HepG2 (cell line): ENCODE measurements around the gene CTIF. TPM values are rescaled to one million over a fixed set of nuclear protein-coding genes. Genes with fewer than 3 reads are reported as not detected.
A peak's percentile ranks its signal among the peaks of the same experiment; 100 is the strongest.

Experiments
- ATAC-seq: fragments of 200-7000 bp; cut with Tn5 transposase; 3 replicates; pipeline ENCODE4 v1.9.1; 2020; ENCODE audit warnings: mild to moderate bottlenecking, moderate library complexity
- BruUV-seq: library from RNA; stranded (reverse); fragments of 400-500 nt; replicated peaks from 2 replicates; lab custom pipeline; 2021; lab: Mats Ljungman, UMichigan
- CTCF ChIA-PET: fragments of 300-600 bp; formaldehyde crosslinking; extraction: SDS; loops from one replicate; lab custom pipeline; 2021; ENCODE audit warnings: low total read pairs, inconsistent platforms, low intra/inter-chr PET ratio; lab: Yijun Ruan, JAX
- POLR2A ChIA-PET: fragments of 350-600 bp; sonication (Branson Sonifier 250); formaldehyde crosslinking; loops from one replicate; lab custom pipeline; 2020; ENCODE audit warnings: antibody characterized with exemption, inconsistent platforms; lab: Yijun Ruan, JAX
- DNase-seq: peaks from one replicate; pipeline ENCODE4 v3.0.0-alpha.2; 2015; ENCODE audit warnings: low spot score
- FAIRE-seq: peaks from 3 replicates; lab custom pipeline; 2011; peaks lifted over from hg19 to GRCh38; lab: Jason Lieb, UNC
- H2AFZ ChIP-seq: one replicate; pipeline ENCODE4 v1.6.1; 2011; ENCODE audit warnings: low read length, inconsistent platforms
- H3K27ac ChIP-seq: fragments of 300-600 bp; 3 replicates; pipeline ENCODE4 v1.8.0; 2011; ENCODE audit warnings: mixed run types, mild to moderate bottlenecking, mixed read lengths, low read length, inconsistent platforms; ENCODE audit not compliant: insufficient read depth; ENCODE audit errors: extremely low read length
- H3K27me3 ChIP-seq, 2 experiments: fragments of 200-600 bp in 1 of 2; 2 replicates in 1 of 2; 3 replicates in 1 of 2; pipeline versions ENCODE4 v1.6.0 to v1.8.0; 2011; ENCODE audit warnings: low read length in 2 of 2, mild to moderate bottlenecking in 2 of 2, moderate library complexity in 2 of 2, inconsistent platforms in 1 of 2; ENCODE audit not compliant: insufficient read depth in 2 of 2, control insufficient read depth in 1 of 2
- H3K36me3 ChIP-seq, 2 experiments: fragments of 200-600 bp in 1 of 2; replicated peaks in 1 of 2; 2 replicates in 1 of 2; 3 replicates in 1 of 2; pipeline versions ENCODE4 v1.5.1 to v1.8.0; 2011; ENCODE audit warnings: low read length in 2 of 2, inconsistent platforms in 1 of 2; ENCODE audit not compliant: insufficient read depth in 2 of 2, control insufficient read depth in 1 of 2
- H3K4me1 ChIP-seq: 2 replicates; pipeline ENCODE4 v1.5.1; 2012; ENCODE audit warnings: low read length, inconsistent platforms; ENCODE audit not compliant: insufficient read depth
- H3K4me2 ChIP-seq: 2 replicates; pipeline ENCODE4 v1.6.0; 2011; ENCODE audit warnings: low read depth, low read length, inconsistent platforms
- H3K4me3 ChIP-seq, 3 experiments: fragments of 200-600 bp in 1 of 3; sonication (generic), shearing (Covaris generic) in 1 of 3; replicated peaks in 1 of 3; 2 replicates each; pipeline ENCODE4 v1.5.1; 2011 to 2016; ENCODE audit warnings: low read length in 3 of 3, inconsistent platforms in 2 of 3, low read depth in 2 of 3, mild to moderate bottlenecking in 2 of 3, control low read depth in 1 of 3, mixed read lengths in 1 of 3; ENCODE audit not compliant: insufficient read depth in 1 of 3
- H3K79me2 ChIP-seq: one replicate; pipeline ENCODE4 v1.6.1; 2011; ENCODE audit warnings: low read length, inconsistent platforms; ENCODE audit not compliant: insufficient read depth
- H3K9ac ChIP-seq: 2 replicates; pipeline ENCODE4 v1.6.0; 2011; ENCODE audit warnings: mild to moderate bottlenecking, low read depth, low read length, inconsistent platforms; ENCODE audit not compliant: insufficient read depth
- H3K9me3 ChIP-seq: 2 replicates; pipeline ENCODE4 v1.5.1; 2012; ENCODE audit warnings: mild to moderate bottlenecking, low read length
- H4K20me1 ChIP-seq: 2 replicates; pipeline ENCODE4 v1.6.0; 2011; ENCODE audit warnings: inconsistent platforms, mild to moderate bottlenecking, low read length, moderate library complexity; ENCODE audit not compliant: insufficient read depth
- FLYWCH1 ChIP-seq: sonication (generic); formaldehyde crosslinking; IDR thresholded peaks from 2 replicates; pipeline ENCODE4 v1.8.1; 2023; ENCODE audit warnings: mild to moderate bottlenecking, missing genetic modification reagents
- LRRFIP1 ChIP-seq: sonication (generic); formaldehyde crosslinking; conservative IDR thresholded peaks from 2 replicates; pipeline ENCODE4 v1.4.0; 2020; ENCODE audit warnings: missing genetic modification reagents
- RFXANK ChIP-seq: IDR thresholded peaks from 2 replicates; pipeline ENCODE4 v1.6.1; 2016
- SALL1 ChIP-seq: sonication (generic); formaldehyde crosslinking; IDR thresholded peaks from 2 replicates; pipeline ENCODE4 v1.8.0; 2022; ENCODE audit warnings: mild to moderate bottlenecking, missing genetic modification reagents
- SP4 ChIP-seq: sonication (generic); formaldehyde crosslinking; IDR thresholded peaks from 2 replicates; pipeline ENCODE4 v1.8.1; 2023; ENCODE audit warnings: mild to moderate bottlenecking, missing genetic modification reagents
- SRF ChIP-seq: IDR thresholded peaks from 2 replicates; pipeline ENCODE4 v1.6.1; 2011; ENCODE audit warnings: mild to moderate bottlenecking, low read depth, low read length, moderate library complexity
- ZFP82 ChIP-seq: sonication (generic); formaldehyde crosslinking; IDR thresholded peaks from 2 replicates; pipeline ENCODE4 v1.5.1; 2020; ENCODE audit warnings: mild to moderate bottlenecking, missing genetic modification reagents, borderline replicate concordance
- ZMAT3 ChIP-seq: sonication (generic); formaldehyde crosslinking; conservative IDR thresholded peaks from 2 replicates; pipeline ENCODE4 v1.7.0; 2021; ENCODE audit warnings: missing genetic modification reagents
- ZNF446 ChIP-seq: sonication (generic); formaldehyde crosslinking; IDR thresholded peaks from 2 replicates; pipeline ENCODE4 v1.5.0; 2020; ENCODE audit warnings: mild to moderate bottlenecking, missing genetic modification reagents
- ZNF552 ChIP-seq: sonication (generic); formaldehyde crosslinking; IDR thresholded peaks from 2 replicates; pipeline ENCODE4 v1.9.0; 2022; ENCODE audit warnings: missing genetic modification reagents, mild to moderate bottlenecking, borderline replicate concordance
- ZNF564 ChIP-seq: sonication (generic); formaldehyde crosslinking; IDR thresholded peaks from 2 replicates; pipeline ENCODE4 v1.8.1; 2023; ENCODE audit warnings: mild to moderate bottlenecking, missing genetic modification reagents
- ZNF567 ChIP-seq: sonication (generic); formaldehyde crosslinking; IDR thresholded peaks from 2 replicates; pipeline ENCODE4 v1.8.1; 2023; ENCODE audit warnings: mild to moderate bottlenecking, missing genetic modification reagents, borderline replicate concordance
- ZSCAN29 ChIP-seq: sonication (generic); formaldehyde crosslinking; conservative IDR thresholded peaks from 2 replicates; pipeline ENCODE4 v1.4.0; 2020; ENCODE audit warnings: mild to moderate bottlenecking, missing genetic modification reagents
- WGBS: methylation state at CpG from one replicate; pipeline ENCODE4 v1.1.6; 2017; ENCODE audit warnings: low lambda C conversion rate; 5-methylcytosine and 5-hydroxymethylcytosine counted together
- in situ Hi-C: cut with HindIII; loops from 2 replicates; pipeline ENCODE4 v1.10.0; 2017; ENCODE audit warnings: low pct_unique_long_range_greater_than_20kb; ENCODE audit not compliant: extremely low pct_ligation_motif_present
- intact Hi-C: fragments of 100-400 bp; cut with micrococcal nuclease; formaldehyde crosslinking; loops from one replicate; pipeline ENCODE4 v1.10.0; 2022; ENCODE audit not compliant: unreplicated experiment
- polyA plus RNA-seq, 8 experiments: library from polyadenylated mRNA; depleted of rRNA in 3 of 8; stranded (reverse) in 7 of 8; unstranded in 1 of 8; fragments of >200 nt; fragmentation: Illumina TruSeq in 4 of 8; extraction: Trizol in 4 of 8; gene quantifications; 2 replicates each; pipeline versions ENCODE4 v1.2.1 to v1.2.3, GENCODE V29; 2011 to 2016; ENCODE audit warnings: low read depth in 4 of 8, missing spikeins in 1 of 8, mixed read lengths in 1 of 8; ENCODE audit not compliant: insufficient read depth in 1 of 8
- total RNA-seq, 5 experiments: library from RNA; depleted of rRNA; stranded (reverse); fragments of >200 nt; fragmentation: Illumina TruSeq; extraction: Trizol; gene quantifications; 2 replicates each; pipeline ENCODE4 v1.2.3, GENCODE V29; 2016; ENCODE audit warnings: low read depth in 1 of 5
- TF ChIP-seq, protein P1 (sequence below): IDR thresholded peaks from 2 replicates; pipeline ENCODE4 v1.6.1; 2018; ENCODE audit warnings: missing genetic modification reagents, mild to moderate bottlenecking, missing compliant biosample characterization
- TF ChIP-seq, protein P2 (sequence below): sonication (generic); formaldehyde crosslinking; IDR thresholded peaks from 2 replicates; pipeline ENCODE4 v1.5.0; 2020; ENCODE audit warnings: missing genetic modification reagents
- TF ChIP-seq, protein P3 (sequence below): sonication (generic); formaldehyde crosslinking; IDR thresholded peaks from 2 replicates; pipeline ENCODE4 v1.8.0; 2022; ENCODE audit warnings: missing genetic modification reagents, low read depth, mild to moderate bottlenecking, borderline replicate concordance
- TF ChIP-seq, protein P4 (sequence below): sonication (generic); formaldehyde crosslinking; IDR thresholded peaks from 2 replicates; pipeline ENCODE4 v1.4.0; 2020; ENCODE audit warnings: missing genetic modification reagents, low read depth, mild to moderate bottlenecking, borderline replicate concordance

The CTIF gene
- total and polyA plus RNA-seq, 2 of the 13 experiments (the other 11 are each of a cell fraction or from before 2014, with no cell fraction given): 18.2 to 28.0 TPM

DNA sequence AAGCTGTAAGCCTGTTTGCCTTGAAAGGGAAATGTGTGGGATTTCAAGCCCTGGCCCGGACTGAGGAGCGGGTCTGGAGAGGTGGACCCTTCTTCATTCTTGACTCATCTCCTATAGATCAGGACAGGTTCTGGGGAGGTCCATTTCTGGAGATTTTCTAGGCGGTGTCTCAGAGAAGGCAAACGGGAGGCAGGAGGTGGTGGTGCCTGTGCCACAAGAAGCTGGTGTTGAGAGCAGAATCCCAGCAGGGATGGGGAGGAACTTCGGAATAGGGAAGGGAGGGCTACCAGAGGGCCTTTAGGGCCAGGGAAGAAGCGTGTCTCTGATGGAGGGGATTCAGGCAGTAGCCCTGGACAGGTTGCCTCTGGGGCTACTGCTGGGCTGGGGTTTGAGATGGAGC is 93.0 kb downstream of the CTIF start:
- FAIRE-seq (no peak), ATAC-seq (no peak), DNase-seq (no peak)
- Histone ChIP-seq H3K4me3 (no peak overlapping the region), H3K4me2 (no peak overlapping the region), H3K9ac (no peak overlapping the region), H3K27me3 (no peaks in the 10 kb centered on the region), H3K27ac (peak overlapping the region; percentile 56), H3K36me3 (peaks cover 3 to 19% of the 10 kb centered on the region in 2 experiments; a peak in 4 of 5 replicates), H3K9me3 (no peaks in the 10 kb centered on the region), H2AFZ (no peak overlapping the region), H3K4me1 (peaks cover 86% of the 10 kb centered on the region), H3K79me2 (no peaks in the 10 kb centered on the region), H4K20me1 (no peaks in the 10 kb centered on the region)
- no TSS peak for BruUV-seq
- in situ Hi-C loops (loop anchor here (10.0 kb wide), 1 partner anchor 157 kb away; no protein-coding TSS in a partner anchor), intact Hi-C loops (loop anchor here (5.0 kb wide), 1 partner anchor 55 kb away; no protein-coding TSS in a partner anchor)
- ChIA-PET CTCF (no interaction called here), POLR2A (no interaction called here)
- WGBS: 96% methylated on average over 6 of the region's 6 CpGs
- TF ChIP-seq ZSCAN29 (CRISPR knock-in tag): no peak
- TF ChIP-seq, protein P1, sequence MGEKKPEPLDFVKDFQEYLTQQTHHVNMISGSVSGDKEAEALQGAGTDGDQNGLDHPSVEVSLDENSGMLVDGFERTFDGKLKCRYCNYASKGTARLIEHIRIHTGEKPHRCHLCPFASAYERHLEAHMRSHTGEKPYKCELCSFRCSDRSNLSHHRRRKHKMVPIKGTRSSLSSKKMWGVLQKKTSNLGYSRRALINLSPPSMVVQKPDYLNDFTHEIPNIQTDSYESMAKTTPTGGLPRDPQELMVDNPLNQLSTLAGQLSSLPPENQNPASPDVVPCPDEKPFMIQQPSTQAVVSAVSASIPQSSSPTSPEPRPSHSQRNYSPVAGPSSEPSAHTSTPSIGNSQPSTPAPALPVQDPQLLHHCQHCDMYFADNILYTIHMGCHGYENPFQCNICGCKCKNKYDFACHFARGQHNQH (CRISPR knock-in tag): no peak
- no peak for TF ChIP-seq ZNF552 (CRISPR knock-in tag)
- TF ChIP-seq SALL1 (CRISPR knock-in tag): no peak
- TF ChIP-seq ZNF564 (CRISPR knock-in tag): no peak
- TF ChIP-seq, protein P2, sequence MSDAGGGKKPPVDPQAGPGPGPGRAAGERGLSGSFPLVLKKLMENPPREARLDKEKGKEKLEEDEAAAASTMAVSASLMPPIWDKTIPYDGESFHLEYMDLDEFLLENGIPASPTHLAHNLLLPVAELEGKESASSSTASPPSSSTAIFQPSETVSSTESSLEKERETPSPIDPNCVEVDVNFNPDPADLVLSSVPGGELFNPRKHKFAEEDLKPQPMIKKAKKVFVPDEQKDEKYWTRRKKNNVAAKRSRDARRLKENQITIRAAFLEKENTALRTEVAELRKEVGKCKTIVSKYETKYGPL (CRISPR knock-in tag): no peak
- no peak for TF ChIP-seq ZFP82 (CRISPR knock-in tag)
- no peak for TF ChIP-seq RFXANK (CRISPR knock-in tag)
- no peak for TF ChIP-seq SRF
- TF ChIP-seq ZNF446: no peak
- no peak for TF ChIP-seq SP4 (CRISPR knock-in tag)
- TF ChIP-seq, protein P3, sequence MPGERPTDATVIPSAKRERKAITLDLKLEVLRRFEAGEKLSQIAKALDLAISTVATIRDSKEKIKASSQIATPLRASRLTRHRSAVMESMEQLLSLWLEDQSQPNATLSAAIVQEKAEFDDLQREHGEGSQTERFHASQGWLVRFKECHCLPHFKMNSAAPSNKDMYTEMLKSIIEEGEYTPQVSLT (CRISPR knock-in tag): no peak
- TF ChIP-seq ZNF567: no peak
- TF ChIP-seq ZMAT3 (CRISPR knock-in tag): no peak
- TF ChIP-seq, protein P4, sequence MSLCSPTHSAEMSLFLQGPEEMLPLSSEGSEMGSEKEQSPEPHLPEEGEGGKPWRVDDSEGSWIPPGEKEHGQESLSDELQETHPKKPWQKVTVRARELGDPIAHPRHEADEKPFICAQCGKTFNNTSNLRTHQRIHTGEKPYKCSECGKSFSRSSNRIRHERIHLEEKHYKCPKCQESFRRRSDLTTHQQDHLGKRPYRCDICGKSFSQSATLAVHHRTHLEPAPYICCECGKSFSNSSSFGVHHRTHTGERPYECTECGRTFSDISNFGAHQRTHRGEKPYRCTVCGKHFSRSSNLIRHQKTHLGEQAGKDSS (CRISPR knock-in tag): no peak
- TF ChIP-seq FLYWCH1: no peak
- no peak for TF ChIP-seq LRRFIP1 (CRISPR knock-in tag)
